PC-3 (cell line): ENCODE measurements around the gene ANKH.

ENCODE experiments used
- CTCF ChIP-seq: fragments of 300-600 bp; sonication (generic); conservative IDR thresholded peaks from 2 replicates; pipeline ENCODE4 v1.5.1; 2017; ENCODE audit warnings: antibody characterized with exemption, low read depth, mild to moderate bottlenecking, low read length
- EZH2 ChIP-seq: fragments of 300-600 bp; sonication (generic); IDR thresholded peaks from one replicate; pipeline ENCODE4 v1.6.1; 2017; ENCODE audit warnings: antibody characterized with exemption, mild to moderate bottlenecking, low read length; ENCODE audit not compliant: unreplicated experiment
- EZH2phosphoT487 ChIP-seq: fragments of 300-600 bp; sonication (generic); IDR thresholded peaks from 2 replicates; pipeline ENCODE4 v1.6.1; 2018; ENCODE audit warnings: mild to moderate bottlenecking, antibody characterized with exemption, low read length, borderline replicate concordance

- TF ChIP-seq CTCF (no peak), EZH2 (no peak), EZH2phosphoT487 (no peak)
These were observed 94.4 kb downstream of the ANKH start for GRCh38 chr5:14777187-14777586.
